HL-60 (cell line): ENCODE results near the gene CC2D2B.

Experiments
- DNase-seq, 2 experiments: peaks; one replicate each; pipeline ENCODE4 v3.0.0-alpha.2; 2010 to 2020; ENCODE audit warnings: low read depth in 1 of 2, low spot score in 1 of 2
- H3K27ac ChIP-seq: fragments of 250-450 bp; sonication (Bioruptor Pico); replicated peaks from 2 replicates; pipeline ENCODE4 v1.5.1; 2020; ENCODE audit warnings: mild to moderate bottlenecking, moderate library complexity
- H3K27me3 ChIP-seq: fragments of 250-450 bp; sonication (Bioruptor Pico); 2 replicates; pipeline ENCODE4 v1.5.1; 2021; ENCODE audit warnings: mild to moderate bottlenecking, moderate library complexity; ENCODE audit not compliant: insufficient read depth, poor library complexity, severe bottlenecking
- H3K4me3 ChIP-seq: replicated peaks from 2 replicates; pipeline ENCODE4 v1.5.1; 2011; ENCODE audit warnings: mild to moderate bottlenecking, control low read depth, low read length; ENCODE audit not compliant: insufficient read depth
- GABPA ChIP-seq: IDR thresholded peaks from 2 replicates; pipeline ENCODE4 v1.6.1; 2012; ENCODE audit warnings: low read depth
- POLR2AphosphoS5 ChIP-seq: IDR thresholded peaks from 2 replicates; pipeline ENCODE4 v1.6.1; 2012; ENCODE audit warnings: low read depth
- SPI1 ChIP-seq: IDR thresholded peaks from 2 replicates; pipeline ENCODE4 v1.6.1; 2012; ENCODE audit warnings: low read depth, mild to moderate bottlenecking, borderline replicate concordance
- TF ChIP-seq, protein P1 (sequence below): IDR thresholded peaks from 2 replicates; pipeline ENCODE4 v1.6.1; 2012; ENCODE audit warnings: low read depth; ENCODE audit not compliant: insufficient replicate concordance
- TF ChIP-seq, protein P2 (sequence below): IDR thresholded peaks from one replicate; pipeline ENCODE4 v1.5.1; 2011; ENCODE audit warnings: low read length, control low read depth, inconsistent platforms; ENCODE audit not compliant: insufficient read depth

Gene CC2D2B

DNA sequence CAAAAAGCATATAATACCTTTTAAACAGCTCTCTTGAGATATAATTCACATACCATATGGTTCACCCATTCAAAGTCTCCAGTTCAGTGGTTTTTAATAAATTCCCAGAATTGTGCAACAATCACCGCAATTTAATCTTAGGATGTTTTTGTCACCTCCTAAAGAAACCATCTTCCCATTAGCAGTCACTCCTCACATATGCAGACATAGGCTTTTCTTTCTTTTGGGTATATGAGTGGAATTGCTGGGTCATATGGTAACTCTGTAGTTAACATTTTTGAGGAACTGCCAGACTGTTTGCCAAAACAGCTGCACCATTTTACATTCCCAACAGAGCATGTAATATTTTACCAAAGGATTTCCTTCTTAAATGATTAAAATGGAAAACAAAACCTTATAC is 57.0 kb downstream of the CC2D2B start:
- Histone ChIP-seq H3K27ac (no peak overlapping the region), H3K4me3 (no peak overlapping the region), H3K27me3 (no peaks in the 10 kb centered on the region)
- 0 out of 2 replicates have a peak, but pooled peaks have one; percentile 36 for TF ChIP-seq SPI1
- no peak for TF ChIP-seq GABPA
- DNase-seq = no peak

GRCh38 chr10:95976362-95977229 is 68.8 kb downstream of the CC2D2B start:
- DNase-seq = peak in 1 of 2 experiments; percentile 57
- H3K27me3 ChIP-seq = no peaks in the 10 kb centered on the region
- TF ChIP-seq, protein P1, sequence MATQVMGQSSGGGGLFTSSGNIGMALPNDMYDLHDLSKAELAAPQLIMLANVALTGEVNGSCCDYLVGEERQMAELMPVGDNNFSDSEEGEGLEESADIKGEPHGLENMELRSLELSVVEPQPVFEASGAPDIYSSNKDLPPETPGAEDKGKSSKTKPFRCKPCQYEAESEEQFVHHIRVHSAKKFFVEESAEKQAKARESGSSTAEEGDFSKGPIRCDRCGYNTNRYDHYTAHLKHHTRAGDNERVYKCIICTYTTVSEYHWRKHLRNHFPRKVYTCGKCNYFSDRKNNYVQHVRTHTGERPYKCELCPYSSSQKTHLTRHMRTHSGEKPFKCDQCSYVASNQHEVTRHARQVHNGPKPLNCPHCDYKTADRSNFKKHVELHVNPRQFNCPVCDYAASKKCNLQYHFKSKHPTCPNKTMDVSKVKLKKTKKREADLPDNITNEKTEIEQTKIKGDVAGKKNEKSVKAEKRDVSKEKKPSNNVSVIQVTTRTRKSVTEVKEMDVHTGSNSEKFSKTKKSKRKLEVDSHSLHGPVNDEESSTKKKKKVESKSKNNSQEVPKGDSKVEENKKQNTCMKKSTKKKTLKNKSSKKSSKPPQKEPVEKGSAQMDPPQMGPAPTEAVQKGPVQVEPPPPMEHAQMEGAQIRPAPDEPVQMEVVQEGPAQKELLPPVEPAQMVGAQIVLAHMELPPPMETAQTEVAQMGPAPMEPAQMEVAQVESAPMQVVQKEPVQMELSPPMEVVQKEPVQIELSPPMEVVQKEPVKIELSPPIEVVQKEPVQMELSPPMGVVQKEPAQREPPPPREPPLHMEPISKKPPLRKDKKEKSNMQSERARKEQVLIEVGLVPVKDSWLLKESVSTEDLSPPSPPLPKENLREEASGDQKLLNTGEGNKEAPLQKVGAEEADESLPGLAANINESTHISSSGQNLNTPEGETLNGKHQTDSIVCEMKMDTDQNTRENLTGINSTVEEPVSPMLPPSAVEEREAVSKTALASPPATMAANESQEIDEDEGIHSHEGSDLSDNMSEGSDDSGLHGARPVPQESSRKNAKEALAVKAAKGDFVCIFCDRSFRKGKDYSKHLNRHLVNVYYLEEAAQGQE = no peak
- TF ChIP-seq SPI1 (no peak), POLR2AphosphoS5 (no peak), GABPA (no peak)
- TF ChIP-seq, protein P2, sequence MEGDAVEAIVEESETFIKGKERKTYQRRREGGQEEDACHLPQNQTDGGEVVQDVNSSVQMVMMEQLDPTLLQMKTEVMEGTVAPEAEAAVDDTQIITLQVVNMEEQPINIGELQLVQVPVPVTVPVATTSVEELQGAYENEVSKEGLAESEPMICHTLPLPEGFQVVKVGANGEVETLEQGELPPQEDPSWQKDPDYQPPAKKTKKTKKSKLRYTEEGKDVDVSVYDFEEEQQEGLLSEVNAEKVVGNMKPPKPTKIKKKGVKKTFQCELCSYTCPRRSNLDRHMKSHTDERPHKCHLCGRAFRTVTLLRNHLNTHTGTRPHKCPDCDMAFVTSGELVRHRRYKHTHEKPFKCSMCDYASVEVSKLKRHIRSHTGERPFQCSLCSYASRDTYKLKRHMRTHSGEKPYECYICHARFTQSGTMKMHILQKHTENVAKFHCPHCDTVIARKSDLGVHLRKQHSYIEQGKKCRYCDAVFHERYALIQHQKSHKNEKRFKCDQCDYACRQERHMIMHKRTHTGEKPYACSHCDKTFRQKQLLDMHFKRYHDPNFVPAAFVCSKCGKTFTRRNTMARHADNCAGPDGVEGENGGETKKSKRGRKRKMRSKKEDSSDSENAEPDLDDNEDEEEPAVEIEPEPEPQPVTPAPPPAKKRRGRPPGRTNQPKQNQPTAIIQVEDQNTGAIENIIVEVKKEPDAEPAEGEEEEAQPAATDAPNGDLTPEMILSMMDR = no peak

GRCh38 chr10:95982200-95982599 is 74.4 kb downstream of the CC2D2B start:
- Histone ChIP-seq H3K4me3 (no peak overlapping the region), H3K27ac (no peak overlapping the region), H3K27me3 (no peaks in the 10 kb centered on the region)
- no peak for DNase-seq
- TF ChIP-seq GABPA = no peak

More at GRCh38 chr10:95976362-95977229, 68.8 kb downstream of the CC2D2B start:
- peak overlapping the region; percentile 24; the same call in 1 of the 2 replicates for H3K27ac ChIP-seq
- no peak overlapping the region for H3K4me3 ChIP-seq

DNA sequence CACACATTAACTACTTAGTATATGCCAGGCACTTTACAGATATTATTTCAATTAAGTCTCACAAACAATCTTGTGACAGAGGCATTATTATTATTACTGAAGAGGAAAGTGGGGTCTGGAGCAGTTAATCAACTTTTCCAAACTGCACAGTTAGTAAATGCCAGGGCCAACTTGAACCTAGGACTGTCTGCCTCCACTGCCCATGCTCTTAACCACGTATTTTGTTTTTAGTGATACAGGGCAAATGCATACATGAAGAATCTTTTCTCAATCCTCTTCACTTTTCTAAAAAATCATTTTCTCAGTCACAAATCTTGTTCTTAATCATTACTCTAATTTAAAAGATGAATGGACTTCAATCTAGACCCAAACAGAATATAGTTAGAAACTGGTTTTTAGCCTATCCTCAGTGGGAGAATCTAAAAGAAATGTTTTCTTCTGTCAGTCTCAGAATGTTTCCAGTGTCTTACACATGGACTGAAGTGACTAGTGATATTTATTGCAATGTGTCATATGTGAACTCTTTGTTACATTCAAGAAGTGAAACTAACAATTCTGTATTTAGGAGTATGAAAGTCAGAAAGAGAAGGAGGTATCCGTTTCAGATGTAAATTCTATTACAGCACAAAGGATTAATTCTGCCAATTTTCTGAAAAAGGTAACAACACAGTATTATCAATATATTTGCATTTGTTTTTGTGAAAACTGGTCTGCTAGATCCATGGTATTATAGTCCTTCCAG is 80.1 kb downstream of the CC2D2B start:
- Histone ChIP-seq H3K27ac (no peak overlapping the region), H3K27me3 (peaks cover 3% of the 10 kb centered on the region)
- DNase-seq = no peak

More for the DNA sequence above, 80.1 kb downstream of the CC2D2B start:
- TF ChIP-seq, protein P2 = no peak
- TF ChIP-seq GABPA (no peak), SPI1 (no peak), POLR2AphosphoS5 (no peak)
- TF ChIP-seq, protein P1 = no peak
- no peak overlapping the region for H3K4me3 ChIP-seq
